Suprapubic skin (tissue), 4 donors: ENCODE data around the gene ACP3.

Experiments used
- POLR2A ChIP-seq, 2 donors: fragments of 450-650 bp; IDR thresholded peaks; one replicate each; pipeline ENCODE4 v1.6.1; 2017; ENCODE audit warnings: antibody characterized with exemption in 2 of 2, mild to moderate bottlenecking in 2 of 2, moderate library complexity in 2 of 2
- POLR2AphosphoS5 ChIP-seq, 3 donors: sonication (generic); formaldehyde crosslinking; IDR thresholded peaks; one replicate each; pipeline ENCODE4 v1.6.1; 2017; ENCODE audit warnings: antibody characterized with exemption in 3 of 3
- TF ChIP-seq, protein P1 (sequence below), 2 donors: fragments of 200-600 bp in 1 of 2; fragments of 450-650 bp in 1 of 2; sonication (generic) in 1 of 2; IDR thresholded peaks; one replicate each; pipeline ENCODE4 v1.5.1; 2016 to 2019; ENCODE audit warnings: antibody characterized with exemption in 2 of 2, mild to moderate bottlenecking in 1 of 2, moderate library complexity in 1 of 2

DNA sequence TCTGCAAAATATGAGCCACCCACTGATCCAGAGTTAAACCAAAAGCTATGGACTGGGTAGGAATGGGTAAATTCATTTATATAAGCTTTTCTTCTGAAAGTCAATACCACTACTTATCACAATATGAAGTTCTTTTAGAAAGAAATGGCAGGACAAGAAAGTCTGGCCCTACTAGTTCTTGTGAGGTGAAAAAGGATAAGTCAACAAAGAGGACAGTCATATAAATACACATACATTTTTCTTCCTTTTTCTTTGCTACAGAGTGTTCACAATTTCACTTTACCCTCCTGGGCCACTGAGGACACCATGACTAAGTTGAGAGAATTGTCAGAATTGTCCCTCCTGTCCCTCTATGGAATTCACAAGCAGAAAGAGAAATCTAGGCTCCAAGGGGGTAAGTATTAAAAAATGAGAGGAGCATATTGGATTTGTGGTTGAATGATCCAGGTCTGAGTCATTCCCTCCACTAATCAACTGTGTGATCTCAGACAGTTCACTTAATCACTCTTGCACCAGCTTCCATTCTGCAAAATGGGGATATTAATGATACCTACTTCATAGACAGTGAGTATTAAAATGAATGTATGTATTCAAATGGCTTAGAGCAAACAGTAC lies 27.6 kb downstream of the ACP3 start:
- TF ChIP-seq, protein P1, sequence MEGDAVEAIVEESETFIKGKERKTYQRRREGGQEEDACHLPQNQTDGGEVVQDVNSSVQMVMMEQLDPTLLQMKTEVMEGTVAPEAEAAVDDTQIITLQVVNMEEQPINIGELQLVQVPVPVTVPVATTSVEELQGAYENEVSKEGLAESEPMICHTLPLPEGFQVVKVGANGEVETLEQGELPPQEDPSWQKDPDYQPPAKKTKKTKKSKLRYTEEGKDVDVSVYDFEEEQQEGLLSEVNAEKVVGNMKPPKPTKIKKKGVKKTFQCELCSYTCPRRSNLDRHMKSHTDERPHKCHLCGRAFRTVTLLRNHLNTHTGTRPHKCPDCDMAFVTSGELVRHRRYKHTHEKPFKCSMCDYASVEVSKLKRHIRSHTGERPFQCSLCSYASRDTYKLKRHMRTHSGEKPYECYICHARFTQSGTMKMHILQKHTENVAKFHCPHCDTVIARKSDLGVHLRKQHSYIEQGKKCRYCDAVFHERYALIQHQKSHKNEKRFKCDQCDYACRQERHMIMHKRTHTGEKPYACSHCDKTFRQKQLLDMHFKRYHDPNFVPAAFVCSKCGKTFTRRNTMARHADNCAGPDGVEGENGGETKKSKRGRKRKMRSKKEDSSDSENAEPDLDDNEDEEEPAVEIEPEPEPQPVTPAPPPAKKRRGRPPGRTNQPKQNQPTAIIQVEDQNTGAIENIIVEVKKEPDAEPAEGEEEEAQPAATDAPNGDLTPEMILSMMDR (IDR thresholded peaks at IDR 0.05), result no peak
- TF ChIP-seq POLR2AphosphoS5 (IDR thresholded peaks at IDR 0.05) (no peak), POLR2A (IDR thresholded peaks at IDR 0.05) (no peak)
